ENCODE results near the gene PIGQ. TPM values are rescaled to one million over a fixed set of nuclear protein-coding genes. Genes with fewer than 3 reads are reported as not detected.
"Not testable (repeated sequence)": the region's sequence is repeated elsewhere in the genome, so short reads cannot be mapped to it uniquely, and the experiment has no call there.

PIGQ gene
- total and polyA plus RNA-seq, 8 donors = 14.3 to 217 (median 48.2) TPM

DNA sequence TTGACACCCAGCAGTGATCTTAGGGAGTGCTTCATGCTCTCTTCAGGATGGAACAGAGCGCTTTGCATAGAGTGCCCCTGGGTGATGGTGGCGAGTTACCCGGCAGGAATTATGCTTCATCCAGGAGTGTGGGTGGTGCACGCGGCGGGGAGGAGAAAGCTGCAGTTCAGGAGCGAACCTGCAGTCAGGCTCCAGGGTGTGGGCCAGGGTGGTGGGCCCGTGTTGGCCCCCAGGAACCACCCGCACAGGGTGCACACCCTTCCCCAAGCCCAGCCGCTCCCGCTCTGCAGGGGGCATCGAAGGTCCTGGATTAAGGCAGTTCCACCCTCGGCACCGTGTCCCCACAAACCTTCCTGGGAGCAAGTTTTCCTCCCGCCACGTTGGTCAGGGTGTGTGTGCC is 24.0 kb downstream of the PIGQ start:
- 40 to 59% (median 55%) methylated on average over 16 of the region's 16 CpGs for WGBS, 5 donors
- Histone ChIP-seq H3K4me3 (peak overlapping the region in 1 of 4 donors; percentile 20), H3K36me3 (peaks cover 5 to 27% (median 13%) of the 10 kb centered on the region in 4 donors)

DNA sequence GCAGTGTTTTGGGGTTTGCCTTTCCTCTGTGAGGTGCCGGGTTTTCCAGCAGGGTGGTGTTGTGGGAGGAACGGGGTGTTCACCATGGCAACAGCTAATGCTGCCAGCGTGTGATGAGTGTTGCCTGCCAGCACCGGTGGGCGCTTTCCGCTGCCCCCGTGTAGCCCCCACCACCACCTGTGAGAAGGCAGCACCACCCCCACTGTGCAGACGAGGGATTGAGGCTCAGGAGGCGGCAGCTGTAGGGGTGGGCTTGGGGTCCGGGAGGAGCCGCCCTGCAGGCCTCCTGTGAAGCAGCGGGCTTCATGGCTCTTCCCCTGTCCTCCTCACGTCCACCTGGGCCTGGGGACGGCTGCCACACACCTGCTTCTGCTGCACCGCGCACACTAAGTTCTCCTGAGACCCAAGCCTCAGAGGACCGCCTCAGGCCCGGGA is 25.3 kb downstream of the PIGQ start:
- WGBS, 5 donors = 82 to 91% (median 88%) methylated on average over 18 of the region's 18 CpGs
- DNase-seq = no peak

More for the DNA sequence above, 24.0 kb downstream of the PIGQ start:
- peak overlapping the region; percentile 80 to 100 (median 94) for H3K27ac ChIP-seq
- H3K27me3 ChIP-seq = no peaks in the 10 kb centered on the region
- peak in 1 of 2 donors; percentile 45 for DNase-seq
- peaks cover 38 to 69% (median 62%) of the 10 kb centered on the region in 4 donors for H3K4me1 ChIP-seq
- intact Hi-C loops (cut with DNase I; ENCODE audit: low total_unique reads) = no loop called here
- H3K9me3 ChIP-seq = no peaks in the 10 kb centered on the region
- TF ChIP-seq POLR2AphosphoS5 (IDR thresholded peaks at IDR 0.05) = no peak
- TF ChIP-seq, protein P1, sequence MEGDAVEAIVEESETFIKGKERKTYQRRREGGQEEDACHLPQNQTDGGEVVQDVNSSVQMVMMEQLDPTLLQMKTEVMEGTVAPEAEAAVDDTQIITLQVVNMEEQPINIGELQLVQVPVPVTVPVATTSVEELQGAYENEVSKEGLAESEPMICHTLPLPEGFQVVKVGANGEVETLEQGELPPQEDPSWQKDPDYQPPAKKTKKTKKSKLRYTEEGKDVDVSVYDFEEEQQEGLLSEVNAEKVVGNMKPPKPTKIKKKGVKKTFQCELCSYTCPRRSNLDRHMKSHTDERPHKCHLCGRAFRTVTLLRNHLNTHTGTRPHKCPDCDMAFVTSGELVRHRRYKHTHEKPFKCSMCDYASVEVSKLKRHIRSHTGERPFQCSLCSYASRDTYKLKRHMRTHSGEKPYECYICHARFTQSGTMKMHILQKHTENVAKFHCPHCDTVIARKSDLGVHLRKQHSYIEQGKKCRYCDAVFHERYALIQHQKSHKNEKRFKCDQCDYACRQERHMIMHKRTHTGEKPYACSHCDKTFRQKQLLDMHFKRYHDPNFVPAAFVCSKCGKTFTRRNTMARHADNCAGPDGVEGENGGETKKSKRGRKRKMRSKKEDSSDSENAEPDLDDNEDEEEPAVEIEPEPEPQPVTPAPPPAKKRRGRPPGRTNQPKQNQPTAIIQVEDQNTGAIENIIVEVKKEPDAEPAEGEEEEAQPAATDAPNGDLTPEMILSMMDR (IDR thresholded peaks at IDR 0.05) = no peak
- TF ChIP-seq POLR2A (IDR thresholded peaks at IDR 0.05) = no peak
- TF ChIP-seq EP300 (IDR thresholded peaks at IDR 0.05) = no peak

DNA sequence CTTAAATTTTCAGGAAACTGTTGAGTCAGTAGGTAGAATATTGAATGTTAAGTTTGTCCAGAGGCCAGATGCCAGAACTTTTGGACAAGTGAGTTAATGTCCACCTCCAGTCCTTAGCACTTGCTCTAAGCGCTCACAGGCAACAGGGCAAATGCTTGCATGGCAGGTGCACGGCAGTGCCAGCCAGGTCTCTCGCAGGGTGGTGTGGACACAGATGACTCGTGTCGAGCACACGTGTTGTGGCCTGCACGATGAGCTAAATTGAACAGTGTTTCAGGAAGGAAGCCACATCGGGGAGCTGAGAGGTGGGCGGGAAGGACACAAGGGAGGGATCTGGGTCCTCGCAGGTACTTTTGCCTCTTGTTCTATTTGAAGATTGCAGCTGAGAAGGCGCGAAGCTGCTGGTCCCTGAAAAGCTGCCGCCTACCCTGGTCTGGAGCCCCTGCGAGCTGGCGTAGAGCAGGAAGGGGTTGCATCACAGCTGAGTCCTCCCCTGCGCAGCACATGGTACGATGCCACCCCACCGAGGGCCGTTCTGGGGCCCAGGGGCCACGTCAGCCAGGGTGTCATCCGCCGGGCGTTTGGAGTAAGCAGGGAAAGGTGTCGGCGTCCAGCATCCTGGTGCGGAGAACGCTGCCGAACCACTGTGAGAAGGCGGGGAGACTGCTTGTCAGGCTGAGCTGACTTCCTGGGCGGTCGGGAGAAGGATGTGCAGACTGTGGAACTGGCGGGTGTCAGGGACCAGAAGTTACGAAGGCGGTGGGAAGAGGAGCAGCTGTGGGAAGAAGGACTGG is 26.4 kb downstream of the PIGQ start:
- no peaks in the 10 kb centered on the region for H3K9me3 ChIP-seq
- 78 to 91% (median 88%) methylated on average over 33 to 34 of the region's 34 CpGs for WGBS, 5 donors
- no peaks in the 10 kb centered on the region for H3K27me3 ChIP-seq
- intact Hi-C loops (cut with DNase I; ENCODE audit: low total_unique reads) = no loop called here
- no peak for DNase-seq
- peaks cover 32 to 60% (median 54%) of the 10 kb centered on the region in 4 donors for H3K4me1 ChIP-seq
- H3K27ac ChIP-seq = no peak overlapping the region
- TF ChIP-seq, protein P1 (IDR thresholded peaks at IDR 0.05) = no peak
- no peak for TF ChIP-seq EP300 (IDR thresholded peaks at IDR 0.05)
- peaks cover 8 to 46% (median 30%) of the 10 kb centered on the region in 4 donors for H3K36me3 ChIP-seq
- no peak overlapping the region for H3K4me3 ChIP-seq

More for the DNA sequence above, 25.3 kb downstream of the PIGQ start:
- no peaks in the 10 kb centered on the region for H3K27me3 ChIP-seq
- peaks cover 5 to 36% (median 23%) of the 10 kb centered on the region in 4 donors for H3K36me3 ChIP-seq
- TF ChIP-seq, protein P1 (IDR thresholded peaks at IDR 0.05) = no peak
- TF ChIP-seq POLR2A (IDR thresholded peaks at IDR 0.05) (no peak), POLR2AphosphoS5 (IDR thresholded peaks at IDR 0.05) (no peak), EP300 (IDR thresholded peaks at IDR 0.05) (no peak)
- H3K9me3 ChIP-seq = no peaks in the 10 kb centered on the region
- peaks cover 38 to 69% (median 62%) of the 10 kb centered on the region in 4 donors for H3K4me1 ChIP-seq
- no peak overlapping the region for H3K4me3 ChIP-seq
- peak overlapping the region in 3 of 5 donors; percentile 2 to 100 (median 10) for H3K27ac ChIP-seq
- intact Hi-C loops (cut with DNase I; ENCODE audit: low total_unique reads) = no loop called here

DNA sequence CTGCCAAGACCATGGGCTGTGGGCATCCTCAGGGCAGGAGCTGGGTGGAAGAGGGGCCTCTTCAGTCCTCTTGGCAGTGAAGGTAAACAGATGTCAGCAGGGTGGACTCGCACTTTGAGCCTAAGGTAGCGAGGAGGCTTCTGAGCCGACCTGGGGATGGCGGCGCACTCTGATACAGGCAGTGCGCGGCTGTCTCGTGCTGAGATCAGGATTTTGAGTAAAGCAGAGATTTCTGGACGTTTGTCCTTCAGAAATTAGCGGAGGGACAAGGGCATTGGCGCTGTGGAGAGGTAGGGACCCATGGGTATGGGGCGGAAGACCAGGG is 26.9 kb downstream of the PIGQ start:
- no peak for DNase-seq
- no peak overlapping the region for H3K27ac ChIP-seq

DNA sequence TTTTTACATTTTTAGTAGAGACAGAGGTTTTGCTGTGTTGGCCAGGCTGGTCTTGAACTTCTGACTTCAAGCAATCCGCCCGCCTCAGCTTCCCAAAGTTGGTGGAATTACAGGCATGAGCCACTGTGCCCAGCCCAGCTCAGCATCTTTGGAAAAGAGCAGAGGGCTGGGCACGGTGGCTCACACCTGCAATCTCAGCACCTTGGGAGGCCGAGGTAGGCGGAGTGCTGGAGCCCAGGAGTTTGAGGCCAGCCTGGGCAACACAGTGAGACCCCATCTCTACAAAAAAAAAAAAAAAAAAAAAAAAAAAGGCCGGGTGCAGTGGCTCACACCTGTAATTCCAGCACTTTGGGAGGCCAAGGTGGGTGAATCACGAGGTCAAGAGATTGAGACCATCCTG is 27.9 kb downstream of the PIGQ start:
- intact Hi-C loops (cut with DNase I; ENCODE audit: low total_unique reads); H3K27ac ChIP-seq: not testable (repeated sequence)

More for the DNA sequence above, 26.9 kb downstream of the PIGQ start:
- peaks cover 29 to 54% (median 49%) of the 10 kb centered on the region in 4 donors for H3K4me1 ChIP-seq
- intact Hi-C loops (cut with DNase I; ENCODE audit: low total_unique reads) = no loop called here
- H3K27me3 ChIP-seq = no peaks in the 10 kb centered on the region
- TF ChIP-seq EP300 (IDR thresholded peaks at IDR 0.05) (no peak), POLR2AphosphoS5 (IDR thresholded peaks at IDR 0.05) (no peak), POLR2A (IDR thresholded peaks at IDR 0.05) (no peak)
- TF ChIP-seq, protein P1 (IDR thresholded peaks at IDR 0.05) = no peak
- peaks cover 8 to 49% (median 33%) of the 10 kb centered on the region in 4 donors for H3K36me3 ChIP-seq
- WGBS, 5 donors = 86 to 93% (median 91%) methylated on average over 12 of the region's 12 CpGs
- no peak overlapping the region for H3K4me3 ChIP-seq
- no peaks in the 10 kb centered on the region for H3K9me3 ChIP-seq

More for the DNA sequence above, 27.9 kb downstream of the PIGQ start:
- Histone ChIP-seq H3K36me3 (peaks cover 8 to 49% (median 33%) of the 10 kb centered on the region in 4 donors), H3K4me1 (peaks cover 19 to 44% (median 40%) of the 10 kb centered on the region in 4 donors)
- WGBS, 5 donors = 95 to 98% (median 98%) methylated on average over 6 to 7 of the region's 7 CpGs
- DNase-seq, H3K27me3 ChIP-seq, H3K9me3 ChIP-seq, H3K4me3 ChIP-seq: not testable (repeated sequence)
